ENCODE data around the gene DNAJC10.
"Not testable (repeated sequence)": the region's sequence is repeated elsewhere in the genome, so short reads cannot be mapped to it uniquely, and the experiment has no call there.

DNAJC10 gene

DNA sequence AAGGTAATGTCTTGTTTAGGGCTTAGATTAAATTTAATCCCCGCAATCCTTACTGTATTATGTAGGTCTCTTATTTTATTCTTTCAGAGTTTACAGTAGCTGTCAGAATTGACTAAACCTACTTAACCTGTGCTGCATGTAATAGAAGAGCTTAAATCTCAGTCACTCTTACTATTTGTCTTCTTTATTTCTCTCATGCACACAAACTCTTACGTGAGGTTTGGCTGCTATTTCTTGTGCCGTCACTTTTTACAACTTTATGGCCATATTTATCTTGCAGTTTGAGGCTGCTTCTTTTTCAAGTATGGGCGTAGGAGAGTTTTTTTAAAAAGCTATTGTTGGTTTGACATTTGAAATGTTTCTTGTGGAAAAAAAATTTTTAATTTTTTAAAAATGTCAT is 12.0 kb downstream of the DNAJC10 start:
- DNase-seq (ENCODE audit: low spot score): no peak

DNA sequence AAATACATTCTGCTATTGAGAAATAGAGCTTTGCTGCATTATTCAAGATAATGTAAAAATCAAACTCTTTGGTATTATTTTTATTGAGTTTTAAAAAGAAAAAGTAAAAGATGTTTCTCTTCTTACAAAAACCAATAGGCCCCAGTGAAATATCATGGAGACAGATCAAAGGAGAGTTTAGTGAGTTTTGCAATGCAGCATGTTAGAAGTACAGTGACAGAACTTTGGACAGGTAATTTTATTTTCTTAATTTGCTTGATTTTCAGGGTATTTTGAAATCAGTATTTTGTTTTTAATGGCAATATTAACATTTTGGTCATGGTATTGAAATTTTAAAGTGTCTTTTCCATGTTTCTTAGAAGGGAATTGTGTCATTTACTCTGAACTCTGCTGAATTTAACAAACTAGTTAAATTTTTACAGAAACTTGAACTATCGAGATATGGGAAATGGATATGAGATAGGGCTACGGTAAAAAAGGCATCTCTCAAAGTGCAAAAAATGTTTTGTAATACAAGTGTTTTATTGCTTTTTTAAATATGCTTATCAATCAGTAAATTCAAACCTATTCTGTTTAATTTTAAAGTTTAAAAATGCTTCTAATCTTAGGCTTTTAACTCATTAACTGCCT is 13.8 kb downstream of the DNAJC10 start:
- DNase-seq (ENCODE audit: low spot score): no peak

DNA sequence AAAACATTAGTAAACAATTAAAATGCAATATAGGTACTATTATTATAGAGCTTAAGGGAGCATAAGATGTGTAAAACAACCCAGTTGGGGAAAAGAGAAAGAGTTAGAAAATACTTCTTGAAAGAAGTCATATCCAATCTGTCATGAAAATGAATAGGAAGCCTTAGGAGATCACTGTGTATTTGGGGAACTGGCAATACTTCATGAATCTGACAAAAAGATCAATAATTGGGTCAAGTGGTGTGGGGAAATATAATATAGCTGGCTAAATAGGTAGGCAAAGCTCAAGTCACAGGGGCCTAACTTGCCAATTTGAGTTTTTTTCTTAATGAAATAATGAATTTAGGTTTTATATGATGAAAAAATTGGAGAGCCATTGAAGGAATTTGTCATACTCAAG is 14.4 kb downstream of the DNAJC10 start:
- DNase-seq (ENCODE audit: low spot score): no peak

DNA sequence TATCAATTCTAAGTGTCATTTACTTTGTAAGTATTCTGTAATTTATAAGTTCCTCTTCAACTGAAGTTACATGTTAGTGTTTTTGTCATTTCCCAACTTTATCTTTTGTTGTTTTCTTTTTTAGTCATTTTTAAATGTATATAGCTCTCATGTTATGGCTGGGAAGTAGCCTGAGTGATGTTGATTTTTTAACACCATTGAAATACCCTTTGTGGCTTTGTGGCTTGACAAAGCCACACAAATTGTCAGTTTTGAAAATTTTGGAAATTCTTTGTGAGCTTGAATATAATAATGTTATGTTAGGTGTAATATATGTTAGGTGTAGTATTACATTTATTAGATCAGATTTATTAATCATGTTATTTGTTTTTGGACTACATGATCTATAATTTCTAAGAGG is 16.7 kb downstream of the DNAJC10 start:
- DNase-seq (ENCODE audit: low spot score): no peak

DNA sequence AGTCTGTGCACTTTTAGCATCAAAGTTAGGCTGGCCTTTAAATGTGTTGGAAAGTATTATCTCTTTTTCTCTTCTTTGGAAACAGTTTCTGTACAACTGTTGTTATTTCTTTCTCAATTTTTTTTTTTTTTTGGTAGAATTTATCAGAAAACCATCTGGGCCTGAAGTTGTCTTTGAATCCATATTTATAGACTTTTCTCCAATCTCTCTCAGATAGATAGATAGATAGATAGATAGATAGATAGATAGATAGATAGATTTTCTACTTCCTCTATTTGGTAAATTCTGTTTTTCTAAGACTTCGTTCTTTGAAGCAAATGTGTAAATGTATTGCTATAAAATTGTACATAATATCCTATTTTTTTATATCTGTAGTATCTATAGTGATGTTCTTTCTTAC is 17.5 kb downstream of the DNAJC10 start:
- no peak for DNase-seq (ENCODE audit: low spot score)

DNA sequence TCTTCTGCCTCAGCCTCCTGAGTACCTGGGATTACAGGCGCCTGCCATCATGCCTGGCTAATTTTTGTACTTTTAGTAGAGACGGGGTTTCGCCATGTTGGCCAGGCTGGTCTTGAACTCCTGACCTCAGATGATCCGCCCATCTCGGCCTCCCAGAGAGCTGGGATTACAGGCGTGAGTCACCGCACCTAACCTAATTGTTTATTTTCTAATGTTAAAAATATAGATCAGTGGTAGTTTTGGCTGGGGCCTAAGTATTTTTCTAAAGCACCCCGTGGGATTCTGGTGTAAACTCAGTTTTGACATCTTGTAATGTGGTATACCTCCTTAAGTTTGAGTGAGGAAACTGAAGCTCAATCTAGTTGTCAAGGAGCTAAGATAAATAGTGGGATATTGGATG is 20.8 kb downstream of the DNAJC10 start:
- not testable (repeated sequence) for DNase-seq (ENCODE audit: low spot score)

DNA sequence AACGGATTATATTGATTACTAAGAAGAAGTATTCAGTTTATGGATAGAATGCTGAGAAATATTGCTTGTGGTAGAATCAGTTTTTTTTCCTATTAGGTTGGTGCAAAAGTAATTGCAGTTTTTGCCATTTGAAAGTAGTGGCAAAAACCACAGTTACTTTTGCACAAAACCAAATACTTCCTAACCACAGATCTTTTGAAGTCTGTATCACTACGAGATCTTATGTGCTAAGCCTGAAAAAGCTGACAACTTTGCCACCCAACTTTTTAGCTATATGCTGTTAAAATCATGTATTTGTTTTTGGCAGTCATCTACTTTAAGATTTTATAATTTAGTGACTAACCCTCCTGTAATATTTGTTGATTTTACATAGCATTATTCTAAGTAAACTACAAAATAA is 24.6 kb downstream of the DNAJC10 start:
- no peak for DNase-seq (ENCODE audit: low spot score)

DNA sequence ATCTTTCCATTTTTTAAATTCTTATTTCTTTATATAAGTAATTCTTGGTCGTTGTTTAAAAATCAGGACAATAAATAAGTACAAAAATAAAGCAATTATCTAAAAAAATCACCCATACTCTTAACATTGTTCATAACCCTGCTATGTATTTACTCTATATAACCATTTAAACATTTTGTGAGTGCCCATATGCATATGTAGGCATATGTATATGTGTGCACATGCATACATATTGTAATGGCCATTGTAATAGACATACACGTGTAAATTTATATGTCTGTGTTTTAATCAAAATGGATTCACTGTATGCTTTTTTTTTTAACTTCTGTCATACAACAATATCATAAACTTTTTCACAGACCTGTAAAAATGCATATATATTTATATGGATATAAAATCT is 25.6 kb downstream of the DNAJC10 start:
- no peak for DNase-seq (ENCODE audit: low spot score)

DNA sequence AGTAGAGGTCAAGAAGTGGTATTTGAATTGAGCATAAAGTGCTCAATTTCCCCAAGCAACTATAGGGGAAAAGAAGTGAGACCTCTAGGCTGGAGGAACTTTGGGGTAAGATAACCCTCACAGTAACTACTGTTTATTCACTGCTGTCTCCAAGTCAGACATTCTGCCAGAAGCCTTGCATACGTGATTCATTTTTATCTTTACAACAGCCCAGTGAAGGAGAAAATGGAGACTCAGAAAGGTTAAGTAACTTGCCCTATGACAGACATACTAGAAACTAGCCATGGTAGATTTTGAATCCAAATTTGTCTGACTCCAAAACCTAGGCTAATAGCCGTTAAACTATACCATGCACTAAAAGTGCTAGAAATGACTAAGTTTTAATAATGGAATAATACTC is 28.4 kb downstream of the DNAJC10 start:
- DNase-seq (ENCODE audit: low spot score): no peak

DNA sequence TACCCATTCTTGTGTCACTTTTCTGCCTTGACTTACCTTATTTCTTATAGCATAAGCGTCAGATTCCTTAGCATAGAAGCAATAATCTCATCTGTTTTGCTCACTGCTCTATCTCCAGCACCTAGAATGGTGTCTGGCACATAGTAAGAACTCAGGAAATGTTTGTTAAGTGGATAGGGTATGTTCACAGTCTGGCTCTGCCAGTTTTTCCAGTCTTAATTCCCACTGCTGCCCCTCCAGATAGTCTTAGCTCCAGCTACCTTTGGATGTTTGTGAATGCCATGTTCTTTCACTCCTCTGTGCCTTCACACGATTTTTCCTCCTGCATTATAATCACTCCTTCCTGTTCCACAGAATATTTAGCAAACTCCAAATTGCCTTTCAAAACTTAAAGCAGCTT is 29.0 kb downstream of the DNAJC10 start:
- no peak for DNase-seq (ENCODE audit: low spot score)

DNA sequence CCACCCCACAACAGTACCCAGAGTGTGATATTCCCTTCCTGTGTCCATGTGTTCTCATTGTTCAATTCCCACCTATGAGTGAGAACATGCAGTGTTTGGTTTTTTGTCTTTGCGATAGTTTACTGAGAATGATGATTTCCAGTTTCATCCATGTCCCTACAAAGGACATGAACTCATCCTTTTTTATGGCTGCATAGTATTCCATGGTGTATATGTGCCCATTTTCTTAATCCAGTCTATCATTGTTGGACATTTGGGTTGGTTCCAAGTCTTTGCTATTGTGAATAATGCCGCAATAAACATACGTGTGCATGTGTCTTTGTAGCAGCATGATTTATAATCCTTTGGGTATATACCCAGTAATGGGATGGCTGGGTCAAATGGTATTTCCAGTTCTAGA is 29.8 kb downstream of the DNAJC10 start:
- DNase-seq (ENCODE audit: low spot score): not testable (repeated sequence)

DNA sequence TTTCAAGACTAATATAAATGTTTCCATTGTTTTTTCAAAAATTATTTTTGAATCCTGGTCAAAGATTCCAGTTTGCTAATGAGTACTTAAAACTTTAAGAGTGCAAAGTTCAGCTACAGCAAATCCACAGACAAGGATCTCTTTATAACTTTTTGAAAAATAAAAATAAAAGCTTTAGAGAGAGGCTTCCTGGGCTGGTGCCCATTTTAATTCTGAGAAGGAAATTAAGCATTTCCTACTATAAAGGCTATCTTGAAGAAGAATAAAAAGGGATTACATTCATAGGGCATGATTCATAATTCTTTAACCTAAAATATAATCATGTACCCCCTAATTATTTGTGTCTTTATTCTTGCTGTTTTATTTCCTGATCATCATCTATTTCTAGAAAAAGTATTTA is 38.2 kb downstream of the DNAJC10 start:
- DNase-seq (ENCODE audit: low spot score): no peak

DNA sequence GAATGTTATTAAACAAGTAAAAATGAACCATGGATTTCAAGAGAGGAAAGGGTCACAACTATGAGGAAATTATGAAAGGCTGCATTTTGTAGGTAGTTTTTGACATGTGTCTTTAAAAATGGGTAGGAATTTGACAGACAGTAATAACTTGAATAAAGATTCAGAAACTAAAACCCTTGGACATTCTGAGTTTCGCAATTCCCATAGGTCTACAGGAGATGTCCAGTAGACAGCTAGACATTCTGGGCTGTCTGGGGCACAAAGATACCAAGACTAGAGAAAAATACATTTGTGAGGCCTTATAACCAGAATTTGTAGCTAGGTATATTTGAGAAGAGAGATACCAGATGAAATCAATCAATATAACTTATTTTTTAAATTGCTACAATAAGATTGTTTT is 42.3 kb downstream of the DNAJC10 start:
- DNase-seq (ENCODE audit: low spot score): no peak

DNA sequence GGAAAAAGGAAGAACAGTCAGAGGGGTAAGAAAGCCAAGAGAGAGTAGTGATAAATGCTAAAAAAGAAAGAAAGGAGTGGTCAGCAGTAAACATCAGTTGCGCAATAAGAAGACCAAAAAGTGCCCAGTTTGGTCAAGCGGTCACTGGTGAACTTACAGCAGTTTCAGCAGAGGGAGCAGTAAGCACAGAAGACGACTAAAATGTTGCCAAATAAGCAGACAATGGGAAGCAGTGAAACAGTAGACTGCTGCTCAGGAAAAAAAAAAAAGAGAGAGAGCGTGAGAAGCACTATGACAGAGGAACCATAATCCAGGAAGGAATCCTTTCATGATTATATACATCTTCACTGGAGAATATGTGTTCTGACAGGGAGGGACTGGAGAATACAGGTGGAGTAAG is 45.8 kb downstream of the DNAJC10 start:
- DNase-seq (ENCODE audit: low spot score): peak; percentile 10

DNA sequence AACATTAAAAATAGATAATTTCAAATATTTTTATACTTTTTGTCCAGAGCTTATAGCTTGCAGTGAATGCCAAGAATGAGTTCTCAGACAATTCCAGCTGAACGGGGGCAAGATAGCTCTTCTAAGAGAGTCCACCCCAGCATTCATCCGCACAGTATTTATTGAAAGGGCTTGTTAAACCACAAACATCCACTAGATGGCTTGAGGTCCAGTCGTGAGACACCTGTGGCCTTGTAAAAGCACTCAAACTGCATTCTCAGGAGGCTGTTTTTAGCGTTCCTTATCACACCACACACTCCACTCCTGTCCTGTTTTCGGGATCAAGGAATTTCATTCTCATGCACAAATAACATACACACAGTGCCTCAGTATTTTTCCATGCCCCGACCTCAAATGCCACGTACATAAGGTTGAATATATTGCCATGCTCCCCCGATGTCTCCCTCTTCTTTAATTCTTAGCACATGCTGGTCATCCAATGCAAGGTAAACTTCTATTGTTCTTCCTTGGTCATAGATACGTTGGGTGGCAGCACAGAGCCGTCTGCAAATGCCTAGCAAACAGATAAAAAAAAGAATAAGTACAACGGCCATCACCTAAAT is 47.4 kb downstream of the DNAJC10 start:
- DNase-seq (ENCODE audit: low spot score): peak; percentile 23

DNA sequence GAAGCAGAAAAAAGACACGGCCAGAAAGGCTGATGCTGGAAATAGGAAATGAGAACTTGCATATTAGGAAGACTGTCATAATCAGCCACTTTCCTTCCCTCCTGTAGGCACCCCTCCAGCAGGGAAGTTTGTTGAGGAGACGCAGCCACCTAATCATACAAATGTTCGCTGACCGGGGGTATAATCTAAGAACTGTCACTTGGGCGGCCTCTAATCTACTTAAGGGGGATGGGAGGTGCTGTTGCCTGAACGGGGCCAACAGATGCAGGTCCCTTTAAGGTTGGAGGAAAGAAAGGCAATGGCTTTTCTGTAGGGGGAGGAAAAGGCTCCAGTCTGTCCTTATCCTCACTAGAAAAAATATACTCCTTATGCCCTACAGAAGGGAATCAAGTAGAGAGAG is 50.6 kb downstream of the DNAJC10 start:
- no peak for DNase-seq (ENCODE audit: low spot score)

DNA sequence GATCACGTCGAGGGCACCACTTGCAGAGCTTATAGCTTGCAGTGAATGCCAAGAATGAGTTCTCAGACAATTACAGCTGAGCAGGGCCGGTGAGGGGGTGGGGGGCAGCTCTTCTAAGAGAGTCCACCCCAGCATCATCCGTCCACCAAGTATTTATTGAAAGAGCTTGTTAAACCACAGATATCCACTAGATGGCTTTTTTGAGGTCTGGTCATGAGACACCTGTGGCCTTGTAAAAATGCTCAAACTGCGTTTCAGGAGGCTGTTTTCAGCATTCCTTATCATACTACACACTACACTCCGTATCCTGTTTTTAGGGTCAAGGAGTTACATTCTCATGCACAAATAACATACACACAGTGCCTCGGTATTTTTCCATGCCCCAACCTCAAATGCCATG is 51.5 kb downstream of the DNAJC10 start:
- no peak for DNase-seq (ENCODE audit: low spot score)

DNA sequence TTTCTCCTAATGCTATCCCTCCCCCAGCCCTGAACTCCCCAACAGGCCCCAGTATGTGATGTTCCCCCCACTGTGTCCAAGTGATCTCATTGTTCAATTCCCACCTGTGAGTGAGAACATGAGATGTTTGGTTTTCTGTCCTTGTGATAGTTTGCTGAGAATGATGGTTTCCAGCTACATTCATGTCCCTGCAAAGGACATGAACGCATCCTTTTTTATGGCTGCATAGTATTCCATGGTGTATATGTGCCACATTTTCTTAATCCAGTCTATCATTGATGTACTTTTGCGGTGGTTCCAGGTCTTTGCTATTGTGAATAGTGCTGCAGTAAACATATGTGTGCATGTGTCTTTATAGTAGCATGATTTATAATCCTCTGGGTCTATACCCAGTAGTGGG is 52.9 kb downstream of the DNAJC10 start:
- not testable (repeated sequence) for DNase-seq (ENCODE audit: low spot score)

DNA sequence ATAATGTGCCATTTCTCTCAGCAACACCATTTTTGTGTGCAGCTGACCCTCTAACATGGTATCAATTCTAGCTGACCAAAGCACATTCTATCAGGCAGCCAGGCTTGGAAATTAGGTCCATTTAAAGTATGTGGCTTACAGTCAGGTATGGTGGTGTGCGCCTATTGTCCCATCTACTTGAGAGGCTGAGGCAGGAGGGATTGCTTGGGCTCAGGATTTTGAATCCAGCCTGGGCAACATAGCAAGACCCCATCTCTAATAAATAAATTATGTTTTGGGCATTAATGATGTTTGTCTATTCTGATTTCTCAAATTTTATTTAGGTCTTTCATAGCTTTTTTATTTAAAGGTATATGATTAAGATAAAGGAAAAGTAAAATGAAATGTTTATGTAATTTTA is 63.3 kb downstream of the DNAJC10 start:
- no peak for DNase-seq (ENCODE audit: low spot score)

DNA sequence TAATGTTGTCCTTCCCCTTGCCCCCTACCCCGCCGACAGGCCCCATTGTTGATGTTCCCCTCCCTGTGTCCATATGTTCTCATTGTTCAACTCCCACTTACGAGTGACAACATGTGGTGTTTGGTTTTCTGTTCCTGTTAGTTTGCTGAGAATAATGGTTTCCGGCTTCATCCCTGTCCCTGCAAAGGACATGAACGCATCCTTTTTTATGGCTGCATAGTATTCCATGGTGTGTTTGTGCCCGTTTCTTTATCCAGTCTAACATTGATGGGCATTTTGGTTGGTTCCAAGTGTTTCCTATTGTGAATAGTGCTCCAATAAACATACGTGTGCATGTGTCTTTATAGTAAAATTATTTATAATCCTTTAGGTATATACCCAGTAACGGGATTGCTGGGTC is 65.0 kb downstream of the DNAJC10 start:
- DNase-seq (ENCODE audit: low spot score): not testable (repeated sequence)

DNA sequence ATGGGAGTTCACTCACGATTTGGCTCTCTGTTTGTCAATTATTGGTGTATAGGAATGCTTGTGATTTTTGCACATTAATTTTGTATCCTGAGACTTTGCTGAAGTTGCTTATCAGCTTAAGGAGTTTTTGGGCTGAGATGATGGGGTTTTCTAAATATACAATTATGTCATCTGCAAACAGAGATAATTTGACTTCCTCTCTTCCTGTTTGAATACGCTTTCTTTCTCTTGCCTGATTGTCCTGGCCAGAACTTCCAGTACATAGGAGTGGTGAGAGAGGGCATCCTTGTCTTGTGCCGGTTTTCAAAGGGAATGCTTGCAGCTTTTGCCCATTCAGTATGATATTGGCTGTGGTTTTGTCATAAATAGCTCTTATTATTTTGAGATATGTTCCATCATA is 66.6 kb downstream of the DNAJC10 start:
- not testable (repeated sequence) for DNase-seq (ENCODE audit: low spot score)

DNA sequence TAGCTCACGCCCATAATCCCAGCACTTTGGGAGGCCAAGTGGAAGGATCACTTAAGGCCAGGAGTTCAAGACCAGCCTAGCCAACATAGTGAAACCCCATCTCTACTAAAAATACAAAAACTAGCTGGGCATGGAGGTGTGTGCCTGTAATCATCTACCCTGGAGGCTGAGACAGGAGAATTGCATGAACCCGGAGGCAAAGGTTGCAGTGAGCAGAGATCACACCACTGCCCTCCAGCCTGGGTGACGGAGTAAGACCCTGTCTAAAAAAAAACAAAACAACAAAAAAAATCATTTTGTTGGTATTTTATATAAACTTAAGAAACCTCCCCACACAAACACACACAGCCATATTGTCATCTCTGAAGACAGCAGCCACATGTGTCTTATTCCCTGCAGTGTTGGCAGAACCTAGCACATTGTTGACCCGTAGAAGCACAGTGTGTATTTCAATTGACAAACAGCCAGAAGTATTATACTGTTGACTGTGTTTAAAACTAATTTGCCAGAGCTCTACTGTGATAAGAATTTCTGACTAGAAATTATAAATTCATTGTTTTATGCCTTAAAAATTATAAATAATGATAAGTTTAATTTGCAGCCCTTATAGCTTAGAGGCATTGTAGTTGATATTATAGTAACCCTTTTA is 68.1 kb downstream of the DNAJC10 start:
- DNase-seq (ENCODE audit: low spot score): no peak

DNA sequence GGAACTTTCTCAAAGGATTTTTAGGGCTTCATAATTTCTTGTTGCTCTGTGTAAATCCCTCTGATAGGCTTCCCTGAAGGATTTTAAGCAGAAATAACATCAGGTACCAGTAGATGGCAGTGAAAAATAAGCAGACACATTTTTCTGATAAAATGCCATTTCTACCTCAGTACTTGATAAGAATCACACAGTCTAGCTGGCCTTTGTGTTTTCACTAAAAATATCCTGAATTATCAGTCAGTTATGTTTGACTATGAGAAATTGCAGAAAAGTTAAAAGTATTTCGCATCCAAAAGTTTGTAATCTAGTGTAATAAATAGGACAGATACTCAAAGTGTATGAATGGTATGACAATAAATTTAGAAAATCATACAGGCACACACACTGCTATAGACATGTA is 68.7 kb downstream of the DNAJC10 start:
- no peak for DNase-seq (ENCODE audit: low spot score)

DNA sequence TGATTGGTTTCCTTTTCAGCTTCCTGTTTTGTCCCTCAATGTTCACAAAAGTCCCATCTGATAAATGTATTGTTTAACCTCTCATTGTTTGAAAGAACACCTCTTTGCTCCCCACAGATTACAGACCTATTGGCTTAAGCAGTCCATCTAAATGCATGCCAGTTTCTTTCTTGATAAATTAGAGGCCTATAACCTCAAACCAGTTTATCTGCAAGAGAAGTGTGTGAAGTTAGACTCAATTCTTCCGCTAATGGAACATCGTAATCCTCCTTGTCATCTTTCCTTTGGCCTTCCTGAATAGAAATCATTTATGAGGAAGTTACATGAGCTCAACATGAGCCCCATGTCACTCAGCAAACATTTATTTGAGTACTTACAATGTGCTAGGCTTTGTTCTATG is 76.4 kb downstream of the DNAJC10 start:
- no peak for DNase-seq (ENCODE audit: low spot score)

All from AG08396 (cell line).